SK-N-SH treated with all-trans-retinoic acid at 6 μM for 48 hours (cell line): Measurements from ENCODE around the gene TRIM44.

Experiments used
- ATAC-seq: fragments of 200-7000 bp; cut with Tn5 transposase; 3 replicates; pipeline ENCODE4 v1.9.1; 2020; ENCODE audit warnings: mild to moderate bottlenecking, moderate library complexity
- BACH2 ChIP-seq: fragments of 250-450 bp; sonication (Bioruptor Pico); IDR thresholded peaks from 2 replicates; pipeline ENCODE4 v1.9.0; 2021; ENCODE audit warnings: mild to moderate bottlenecking, borderline replicate concordance
- CSDC2 ChIP-seq: fragments of 250-450 bp; sonication (Bioruptor Pico); IDR thresholded peaks from 2 replicates; pipeline ENCODE4 v1.5.0; 2020; ENCODE audit warnings: mild to moderate bottlenecking, moderate library complexity
- ESRRG ChIP-seq: fragments of 250-450 bp; sonication (Bioruptor Pico); IDR thresholded peaks from 2 replicates; pipeline ENCODE4 v1.6.1; 2021; ENCODE audit warnings: mild to moderate bottlenecking
- ISL1 ChIP-seq: fragments of 250-450 bp; sonication (Bioruptor Pico); IDR thresholded peaks from 2 replicates; pipeline ENCODE4 v2.1.2; 2022; ENCODE audit warnings: mild to moderate bottlenecking, moderate library complexity
- OSR1 ChIP-seq: fragments of 250-450 bp; sonication (Bioruptor Pico); IDR thresholded peaks from 2 replicates; pipeline ENCODE4 v1.8.0; 2022; ENCODE audit warnings: moderate library complexity, mild to moderate bottlenecking, inconsistent platforms
- PATZ1 ChIP-seq: fragments of 250-450 bp; sonication (Bioruptor Pico); IDR thresholded peaks from 2 replicates; pipeline ENCODE4 v1.8.0; 2020; ENCODE audit warnings: mild to moderate bottlenecking, moderate library complexity, borderline replicate concordance
- POU6F1 ChIP-seq: fragments of 250-450 bp; sonication (Bioruptor Pico); IDR thresholded peaks from 2 replicates; pipeline ENCODE4 v1.8.0; 2021; ENCODE audit warnings: low read depth, mild to moderate bottlenecking, moderate library complexity, borderline replicate concordance
- PPARA ChIP-seq: fragments of 250-450 bp; sonication (Bioruptor Pico); IDR thresholded peaks from 2 replicates; pipeline ENCODE4 v1.5.0; 2020; ENCODE audit warnings: mild to moderate bottlenecking, borderline replicate concordance
- RARB ChIP-seq: fragments of 250-450 bp; sonication (Bioruptor Pico); IDR thresholded peaks from 2 replicates; pipeline ENCODE4 v1.8.0; 2021; ENCODE audit warnings: mild to moderate bottlenecking, moderate library complexity
- SNAI2 ChIP-seq: fragments of 250-450 bp; sonication (Bioruptor Pico); IDR thresholded peaks from 2 replicates; pipeline ENCODE4 v1.5.0; 2020; ENCODE audit warnings: mild to moderate bottlenecking, moderate library complexity
- TCF4 ChIP-seq: fragments of 250-450 bp; sonication (Bioruptor Pico); IDR thresholded peaks from 2 replicates; pipeline ENCODE4 v1.8.0; 2021; ENCODE audit warnings: mild to moderate bottlenecking, moderate library complexity, borderline replicate concordance
- ZC3H10 ChIP-seq: fragments of 250-450 bp; sonication (Bioruptor Pico); IDR thresholded peaks from 2 replicates; pipeline ENCODE4 v1.5.1; 2021; ENCODE audit warnings: mild to moderate bottlenecking, moderate library complexity
- ZFP3 ChIP-seq: fragments of 250-450 bp; sonication (Bioruptor Pico); IDR thresholded peaks from 2 replicates; pipeline ENCODE4 v1.5.0; 2020; ENCODE audit warnings: mild to moderate bottlenecking, moderate library complexity
- ZNF565 ChIP-seq: fragments of 450-650 bp; formaldehyde crosslinking; conservative IDR thresholded peaks from 2 replicates; pipeline ENCODE4 v1.5.0; 2020; ENCODE audit warnings: low read depth, mild to moderate bottlenecking, moderate library complexity
- ZNF70 ChIP-seq: fragments of 450-650 bp; formaldehyde crosslinking; IDR thresholded peaks from 2 replicates; pipeline ENCODE4 v1.5.0; 2020; ENCODE audit warnings: mild to moderate bottlenecking, moderate library complexity
- ZNF8 ChIP-seq: fragments of 450-650 bp; formaldehyde crosslinking; IDR thresholded peaks from 2 replicates; pipeline ENCODE4 v1.5.0; 2020; ENCODE audit warnings: mild to moderate bottlenecking, moderate library complexity
- TF ChIP-seq, protein P1 (sequence below): fragments of 250-450 bp; sonication (Bioruptor Pico); IDR thresholded peaks from 2 replicates; pipeline ENCODE4 v1.5.1; 2021; ENCODE audit warnings: mild to moderate bottlenecking, moderate library complexity
- TF ChIP-seq, protein P2 (sequence below): fragments of 250-450 bp; sonication (Bioruptor Pico); IDR thresholded peaks from 2 replicates; pipeline ENCODE4 v1.5.0; 2020; ENCODE audit warnings: mild to moderate bottlenecking, moderate library complexity
- TF ChIP-seq, protein P3 (sequence below): fragments of 250-450 bp; sonication (Bioruptor Pico); IDR thresholded peaks from 2 replicates; pipeline ENCODE4 v1.5.1; 2020; ENCODE audit warnings: low read depth, mild to moderate bottlenecking, moderate library complexity

Gene TRIM44

DNA sequence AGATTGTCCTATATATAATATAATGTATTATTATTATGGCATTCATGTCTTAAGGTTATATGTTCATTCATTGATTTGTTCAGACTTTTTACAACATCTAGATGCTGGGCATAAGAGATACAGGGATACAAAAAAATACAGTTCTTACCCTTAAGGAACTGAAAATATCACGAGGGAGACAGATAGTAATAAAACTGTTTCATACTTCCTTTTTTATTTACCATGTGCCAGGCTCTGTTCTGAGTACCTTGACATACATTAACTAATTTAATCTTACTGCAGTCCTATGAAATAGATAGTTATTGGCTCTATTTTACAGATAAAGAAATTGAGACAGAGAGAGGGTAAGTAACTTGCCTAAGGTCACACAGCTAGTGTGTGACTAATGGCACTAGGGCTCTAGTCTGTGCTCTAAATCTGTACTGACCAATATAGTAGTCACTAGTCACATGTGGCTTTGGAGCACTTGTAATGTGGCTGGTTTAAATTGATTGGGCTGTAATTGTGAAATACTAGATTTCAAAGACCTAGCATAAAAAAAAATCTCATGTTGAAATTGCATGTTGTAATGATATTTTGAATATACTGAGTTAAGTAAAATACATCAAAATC lies 21.3 kb downstream of the TRIM44 start:
- ATAC-seq, result no peak
- TF ChIP-seq CSDC2 (CRISPR knock-in tag) (no peak), SNAI2 (CRISPR knock-in tag) (no peak), ZNF8 (CRISPR knock-in tag) (no peak), PPARA (CRISPR knock-in tag) (no peak), BACH2 (CRISPR knock-in tag) (no peak)

DNA sequence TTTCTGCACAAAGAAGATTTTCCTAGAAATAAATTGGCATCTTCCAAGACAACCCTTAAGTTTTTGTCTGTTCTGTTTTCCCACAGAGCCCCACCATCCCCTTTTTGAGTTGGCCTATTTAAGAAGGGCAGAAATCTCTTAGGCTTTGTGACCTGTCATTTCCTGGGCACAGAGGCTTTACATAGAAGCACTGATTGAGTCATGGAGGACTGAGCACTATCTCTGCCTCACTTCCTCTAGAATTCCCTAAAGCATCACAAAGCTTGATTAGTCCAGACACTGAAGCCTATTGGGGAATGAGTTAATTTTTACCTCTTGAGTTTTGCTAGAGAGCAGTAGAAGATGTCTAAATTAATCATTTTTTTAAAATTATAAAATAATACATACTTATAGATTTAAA lies 25.4 kb downstream of the TRIM44 start:
- no peak for ATAC-seq
- TF ChIP-seq ZNF70 (CRISPR knock-in tag), result no peak
- TF ChIP-seq CSDC2 (CRISPR knock-in tag), result no peak
- no peak for TF ChIP-seq ESRRG (CRISPR knock-in tag)
- TF ChIP-seq, protein P1, sequence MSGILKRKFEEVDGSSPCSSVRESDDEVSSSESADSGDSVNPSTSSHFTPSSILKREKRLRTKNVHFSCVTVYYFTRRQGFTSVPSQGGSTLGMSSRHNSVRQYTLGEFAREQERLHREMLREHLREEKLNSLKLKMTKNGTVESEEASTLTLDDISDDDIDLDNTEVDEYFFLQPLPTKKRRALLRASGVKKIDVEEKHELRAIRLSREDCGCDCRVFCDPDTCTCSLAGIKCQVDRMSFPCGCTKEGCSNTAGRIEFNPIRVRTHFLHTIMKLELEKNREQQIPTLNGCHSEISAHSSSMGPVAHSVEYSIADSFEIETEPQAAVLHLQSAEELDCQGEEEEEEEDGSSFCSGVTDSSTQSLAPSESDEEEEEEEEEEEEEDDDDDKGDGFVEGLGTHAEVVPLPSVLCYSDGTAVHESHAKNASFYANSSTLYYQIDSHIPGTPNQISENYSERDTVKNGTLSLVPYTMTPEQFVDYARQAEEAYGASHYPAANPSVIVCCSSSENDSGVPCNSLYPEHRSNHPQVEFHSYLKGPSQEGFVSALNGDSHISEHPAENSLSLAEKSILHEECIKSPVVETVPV (CRISPR knock-in tag), result no peak
- TF ChIP-seq ZNF565 (CRISPR knock-in tag), result no peak
- no peak for TF ChIP-seq PATZ1 (CRISPR knock-in tag)
- TF ChIP-seq TCF4 (CRISPR knock-in tag), result no peak
- TF ChIP-seq ZNF8 (CRISPR knock-in tag), result no peak
- no peak for TF ChIP-seq ZFP3
- TF ChIP-seq BACH2 (CRISPR knock-in tag), result no peak
- no peak for TF ChIP-seq ZC3H10 (CRISPR knock-in tag)
- TF ChIP-seq, protein P2, sequence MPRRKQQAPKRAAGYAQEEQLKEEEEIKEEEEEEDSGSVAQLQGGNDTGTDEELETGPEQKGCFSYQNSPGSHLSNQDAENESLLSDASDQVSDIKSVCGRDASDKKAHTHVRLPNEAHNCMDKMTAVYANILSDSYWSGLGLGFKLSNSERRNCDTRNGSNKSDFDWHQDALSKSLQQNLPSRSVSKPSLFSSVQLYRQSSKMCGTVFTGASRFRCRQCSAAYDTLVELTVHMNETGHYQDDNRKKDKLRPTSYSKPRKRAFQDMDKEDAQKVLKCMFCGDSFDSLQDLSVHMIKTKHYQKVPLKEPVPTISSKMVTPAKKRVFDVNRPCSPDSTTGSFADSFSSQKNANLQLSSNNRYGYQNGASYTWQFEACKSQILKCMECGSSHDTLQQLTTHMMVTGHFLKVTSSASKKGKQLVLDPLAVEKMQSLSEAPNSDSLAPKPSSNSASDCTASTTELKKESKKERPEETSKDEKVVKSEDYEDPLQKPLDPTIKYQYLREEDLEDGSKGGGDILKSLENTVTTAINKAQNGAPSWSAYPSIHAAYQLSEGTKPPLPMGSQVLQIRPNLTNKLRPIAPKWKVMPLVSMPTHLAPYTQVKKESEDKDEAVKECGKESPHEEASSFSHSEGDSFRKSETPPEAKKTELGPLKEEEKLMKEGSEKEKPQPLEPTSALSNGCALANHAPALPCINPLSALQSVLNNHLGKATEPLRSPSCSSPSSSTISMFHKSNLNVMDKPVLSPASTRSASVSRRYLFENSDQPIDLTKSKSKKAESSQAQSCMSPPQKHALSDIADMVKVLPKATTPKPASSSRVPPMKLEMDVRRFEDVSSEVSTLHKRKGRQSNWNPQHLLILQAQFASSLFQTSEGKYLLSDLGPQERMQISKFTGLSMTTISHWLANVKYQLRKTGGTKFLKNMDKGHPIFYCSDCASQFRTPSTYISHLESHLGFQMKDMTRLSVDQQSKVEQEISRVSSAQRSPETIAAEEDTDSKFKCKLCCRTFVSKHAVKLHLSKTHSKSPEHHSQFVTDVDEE (CRISPR knock-in tag), result no peak
- TF ChIP-seq POU6F1, result no peak

- no peak for ATAC-seq
- TF ChIP-seq ZNF8 (CRISPR knock-in tag) (no peak), CSDC2 (CRISPR knock-in tag) (no peak), ZC3H10 (CRISPR knock-in tag) (no peak), RARB (CRISPR knock-in tag) (no peak), TCF4 (CRISPR knock-in tag) (no peak), ZFP3 (no peak), ISL1 (CRISPR knock-in tag) (no peak), POU6F1 (no peak), SNAI2 (CRISPR knock-in tag) (no peak), OSR1 (no peak)
- TF ChIP-seq, protein P2 (CRISPR knock-in tag), result no peak
- TF ChIP-seq, protein P3, sequence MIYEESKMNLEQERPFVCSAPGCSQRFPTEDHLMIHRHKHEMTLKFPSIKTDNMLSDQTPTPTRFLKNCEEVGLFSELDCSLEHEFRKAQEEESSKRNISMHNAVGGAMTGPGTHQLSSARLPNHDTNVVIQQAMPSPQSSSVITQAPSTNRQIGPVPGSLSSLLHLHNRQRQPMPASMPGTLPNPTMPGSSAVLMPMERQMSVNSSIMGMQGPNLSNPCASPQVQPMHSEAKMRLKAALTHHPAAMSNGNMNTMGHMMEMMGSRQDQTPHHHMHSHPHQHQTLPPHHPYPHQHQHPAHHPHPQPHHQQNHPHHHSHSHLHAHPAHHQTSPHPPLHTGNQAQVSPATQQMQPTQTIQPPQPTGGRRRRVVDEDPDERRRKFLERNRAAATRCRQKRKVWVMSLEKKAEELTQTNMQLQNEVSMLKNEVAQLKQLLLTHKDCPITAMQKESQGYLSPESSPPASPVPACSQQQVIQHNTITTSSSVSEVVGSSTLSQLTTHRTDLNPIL (CRISPR knock-in tag), result no peak
- TF ChIP-seq, protein P1 (CRISPR knock-in tag), result no peak
Observed at GRCh38 chr11:35689081-35689996, 26.8 kb downstream of the TRIM44 start.
